HG03196 (cell line): ENCODE data around the gene HECTD4.
"Not testable (repeated sequence)": the region's sequence is repeated elsewhere in the genome, so short reads cannot be mapped to it uniquely, and the experiment has no call there.

ENCODE experiments used
- ATAC-seq: cut with Tn5 transposase; IDR thresholded peaks from one replicate; pipeline ENCODE4 v1.9.1; 2021; ENCODE audit not compliant: unreplicated experiment

Gene HECTD4

GRCh38 chr12:112381883-112382796 lies at the start of gene HECTD4:
TSS of gene HECTD4 (minus strand) at chr12:112382431. CDS start at chr12:112382128, 303 bp downstream.
- ATAC-seq, result peak; percentile 89

DNA sequence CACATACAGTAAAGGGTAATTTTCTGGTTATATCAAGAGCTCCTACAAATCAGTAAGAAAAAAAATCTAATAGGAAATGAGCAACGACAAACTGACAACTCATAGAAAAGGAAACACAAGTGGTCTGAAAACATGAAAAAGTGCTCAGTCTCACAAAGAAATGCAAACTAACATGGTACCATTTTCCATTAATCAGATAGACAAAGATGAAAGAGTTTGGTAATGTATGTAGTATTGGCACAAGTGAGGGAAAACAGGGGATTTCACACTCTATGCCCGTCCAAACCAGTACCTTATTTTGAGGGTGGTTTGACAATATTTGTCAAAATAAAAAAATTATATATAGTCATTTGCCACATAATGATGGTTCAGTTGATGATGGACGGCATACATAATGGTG lies 49.7 kb upstream of the HECTD4 start:
- ATAC-seq, result no peak

DNA sequence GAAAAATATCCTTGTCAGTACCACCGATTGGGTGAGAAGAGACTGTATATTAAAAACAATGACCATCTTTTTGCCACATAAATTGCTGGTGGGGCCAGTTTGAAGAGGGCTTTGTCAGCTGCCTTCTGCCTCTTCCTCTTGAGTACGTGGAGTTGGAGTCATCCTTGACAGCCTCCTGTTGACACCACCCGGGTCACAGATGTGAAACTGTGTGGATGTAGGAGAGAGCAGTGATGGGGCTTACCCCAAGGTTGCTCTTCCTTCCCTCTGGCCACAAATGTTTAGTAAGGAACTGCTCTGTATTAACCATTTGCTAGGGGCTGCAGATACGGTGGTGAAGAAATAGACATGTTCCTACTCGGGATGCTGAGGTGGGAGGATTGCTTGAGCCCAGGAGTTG lies 48.7 kb upstream of the HECTD4 start:
- no peak for ATAC-seq

GRCh38 chr12:112427760-112428159 lies 45.5 kb upstream of the HECTD4 start:
- no peak for ATAC-seq

DNA sequence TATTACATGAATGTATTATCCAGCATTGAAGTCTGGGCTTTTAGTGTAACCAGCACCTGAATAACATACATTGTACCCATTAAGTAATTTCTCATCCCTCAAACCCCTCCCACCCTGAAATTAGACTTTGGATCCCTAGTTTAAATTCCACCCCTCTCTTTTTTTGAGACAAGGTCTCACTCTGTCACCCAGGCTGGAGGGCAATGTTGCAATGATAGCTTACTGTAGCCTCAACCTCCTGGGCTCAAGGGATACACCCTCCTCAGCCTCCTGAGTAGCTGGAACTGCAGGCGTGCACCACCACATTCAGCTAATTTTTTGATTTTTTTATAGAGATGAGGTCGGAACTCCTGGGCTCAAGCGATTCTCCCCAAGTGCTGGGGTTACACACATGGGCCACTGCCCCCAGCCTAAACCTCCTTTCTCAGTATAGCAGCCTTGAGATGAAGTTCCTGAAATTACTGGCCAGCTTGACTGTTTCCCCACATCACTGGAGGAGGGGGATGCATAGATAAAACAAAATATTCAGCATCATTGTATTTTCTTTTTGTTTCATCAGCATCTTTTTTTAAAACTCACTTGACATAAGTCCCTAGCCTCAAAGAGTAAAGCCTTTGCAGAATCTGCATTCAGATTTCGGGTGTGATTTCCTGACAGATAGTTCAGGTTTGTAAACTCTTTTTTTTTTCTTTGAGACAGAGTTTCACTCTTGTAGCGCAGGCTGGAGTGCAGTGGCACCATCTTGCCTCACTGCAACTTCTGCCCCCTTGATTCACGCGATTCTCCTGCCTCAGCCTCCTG lies 43.6 kb upstream of the HECTD4 start:
- ATAC-seq, result no peak

DNA sequence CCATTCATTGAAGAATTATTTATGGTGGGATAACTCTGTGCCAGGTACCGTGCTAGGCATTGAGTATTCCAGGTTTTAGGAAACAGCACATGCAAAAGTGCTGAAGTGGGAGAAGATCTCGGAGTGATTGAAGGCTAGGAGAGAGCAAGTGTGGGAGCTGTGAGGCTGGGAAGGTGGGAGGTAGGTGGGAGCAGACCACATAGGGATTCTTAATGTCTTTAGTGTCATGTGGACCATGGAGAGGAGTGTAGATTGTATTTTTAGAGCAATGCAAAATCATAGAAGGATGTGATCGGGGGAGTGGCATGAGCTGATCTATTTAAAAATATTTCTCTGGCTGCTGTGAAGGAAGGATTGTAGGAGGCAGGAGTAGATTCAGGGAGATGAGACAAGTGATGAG lies 41.9 kb upstream of the HECTD4 start:
- ATAC-seq, result no peak

DNA sequence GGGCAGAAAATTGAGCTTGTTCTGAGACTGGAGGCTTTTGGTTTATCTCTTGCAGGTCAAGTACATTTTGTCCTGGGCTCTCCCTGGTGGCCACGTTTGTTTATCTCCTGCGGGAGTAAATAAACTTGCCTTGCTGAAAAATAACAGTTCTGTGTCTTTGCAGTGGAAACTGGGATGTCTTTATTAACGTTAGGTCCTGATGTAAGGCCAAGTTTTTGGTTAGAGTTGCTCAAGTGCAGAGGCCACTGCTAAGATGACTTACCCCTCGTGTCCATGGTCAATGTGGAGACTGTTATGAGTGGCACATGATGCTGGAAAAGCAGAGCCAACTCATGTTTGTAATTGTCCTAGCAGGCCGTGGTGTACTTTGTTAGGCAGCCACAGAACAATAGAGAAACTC lies 40.3 kb upstream of the HECTD4 start:
- no peak for ATAC-seq

- no peak for ATAC-seq
Measured at GRCh38 chr12:112421363-112421762, 39.1 kb upstream of the HECTD4 start.

- no peak for ATAC-seq
Measured at GRCh38 chr12:112420740-112421139, 38.5 kb upstream of the HECTD4 start.

GRCh38 chr12:112419297-112420133 lies 37.3 kb upstream of the HECTD4 start:
- ATAC-seq, result peak; percentile 46

GRCh38 chr12:112418608-112419296 lies 36.5 kb upstream of the HECTD4 start, which contains the start of gene PTPN11:
TSS of gene PTPN11 (plus strand) at chr12:112418947. CDS start at chr12:112419112, 165 bp downstream.
- peak; percentile 73 for ATAC-seq

DNA sequence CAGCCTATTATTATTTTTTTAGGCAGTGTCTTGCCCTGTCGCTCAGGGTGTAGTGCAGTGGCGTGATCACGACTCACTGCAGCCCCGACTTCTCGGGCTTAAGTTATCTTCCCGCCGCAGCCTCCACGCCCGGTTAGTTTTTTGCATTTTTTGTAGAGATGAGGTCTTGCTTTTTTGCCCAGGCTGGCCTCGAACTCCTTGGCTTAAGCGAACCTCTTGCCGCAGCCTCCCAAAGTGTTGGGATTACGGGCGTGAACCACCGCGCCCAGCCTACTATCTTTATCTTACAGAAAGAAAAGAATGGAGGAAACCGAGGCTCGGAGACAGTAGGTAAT lies 36.0 kb upstream of the HECTD4 start:
- no peak for ATAC-seq

- not testable (repeated sequence) for ATAC-seq
Measured at GRCh38 chr12:112415457-112415856, 33.2 kb upstream of the HECTD4 start.

GRCh38 chr12:112413855-112414625 lies 31.8 kb upstream of the HECTD4 start:
- ATAC-seq, result no peak

GRCh38 chr12:112409906-112410244 lies 27.6 kb upstream of the HECTD4 start:
- no peak for ATAC-seq

GRCh38 chr12:112409064-112409905 lies 27.1 kb upstream of the HECTD4 start, which contains the start of gene RPL6:
TSS of gene RPL6 (minus strand) at chr12:112409605. CDS start at chr12:112408656, 949 bp downstream.
- ATAC-seq, result peak; percentile 73

DNA sequence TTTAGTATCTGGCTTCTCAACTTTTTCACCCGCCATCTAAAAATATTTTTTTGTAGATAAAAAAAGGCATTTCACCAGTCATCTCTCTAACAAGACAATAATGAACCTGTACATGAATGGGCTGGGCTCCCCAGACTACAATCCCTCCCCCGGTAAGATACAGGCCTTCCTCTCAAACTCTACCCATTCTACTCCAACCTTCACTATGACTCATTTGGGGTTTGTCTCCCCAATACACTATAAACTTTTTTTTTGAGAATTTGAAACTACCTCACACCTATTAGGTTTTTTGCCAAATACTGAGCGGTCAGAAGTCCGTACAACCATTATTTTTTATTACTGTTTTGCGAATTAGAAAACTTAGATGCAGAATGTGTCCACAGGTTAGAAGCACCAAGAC lies 26.4 kb upstream of the HECTD4 start:
- no peak for ATAC-seq

GRCh38 chr12:112407683-112408082 lies 25.5 kb upstream of the HECTD4 start:
- not testable (repeated sequence) for ATAC-seq
